ENCODE measurements around the gene RHBDL1. TPM values are rescaled to one million over a fixed set of nuclear protein-coding genes. Genes with fewer than 3 reads are reported as not detected.

Gene RHBDL1
- total and polyA plus RNA-seq, 9 of the 15 experiments (the other 6 are each of a cell fraction or from before 2014, with no cell fraction given): 0.03 to 5.6 (median 1.3) TPM; not detected in 1

DNA sequence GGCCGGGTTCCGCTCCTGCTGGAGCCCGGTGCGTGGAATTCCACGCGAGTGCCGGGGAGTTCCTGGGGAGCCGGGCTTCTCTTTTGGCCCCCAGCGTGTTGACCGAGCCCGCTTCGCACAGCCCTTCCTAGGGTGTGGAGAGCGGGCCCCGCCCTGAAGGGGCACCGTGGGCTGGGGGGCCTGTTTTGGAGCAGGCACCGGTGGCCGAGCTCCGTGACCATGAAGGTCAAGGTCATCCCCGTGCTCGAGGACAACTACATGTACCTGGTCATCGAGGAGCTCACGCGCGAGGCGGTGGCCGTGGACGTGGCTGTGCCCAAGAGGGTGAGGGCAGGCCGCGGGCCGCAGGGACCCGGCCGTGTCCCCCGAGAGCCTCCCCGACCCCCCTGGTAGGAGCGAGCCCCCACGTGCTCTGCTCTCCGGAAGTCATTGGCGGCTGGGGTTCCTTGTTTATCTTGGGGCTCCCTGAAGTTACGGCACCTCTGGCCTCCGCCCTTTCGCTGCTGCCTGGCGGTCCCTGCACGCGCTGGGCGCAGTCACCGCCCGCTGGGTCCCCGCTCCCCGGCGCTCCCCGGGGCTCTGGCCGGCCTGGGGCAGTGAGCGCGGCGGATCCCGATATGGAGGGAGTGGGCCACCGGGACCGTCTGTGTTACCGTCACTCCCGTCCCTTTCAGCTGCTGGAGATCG lies 52.0 kb downstream of the RHBDL1 start (continued):
- TF ChIP-seq CAMTA2 (CRISPR knock-in tag; conservative IDR thresholded peaks at IDR 0.05) (no peak), ZNF253 (CRISPR knock-in tag; conservative IDR thresholded peaks at IDR 0.05) (no peak), SETDB1 (IDR thresholded peaks at IDR 0.05; ENCODE audit: low read length) (no peak), HDAC1 (IDR thresholded peaks at IDR 0.05) (peak in 1 of 2 experiments; percentile 41; a peak in 2 of 4 replicates), ZNF395 (CRISPR knock-in tag; IDR thresholded peaks at IDR 0.05) (no peak; the same call in 1 of the 2 replicates)
- TF ChIP-seq, protein P1, sequence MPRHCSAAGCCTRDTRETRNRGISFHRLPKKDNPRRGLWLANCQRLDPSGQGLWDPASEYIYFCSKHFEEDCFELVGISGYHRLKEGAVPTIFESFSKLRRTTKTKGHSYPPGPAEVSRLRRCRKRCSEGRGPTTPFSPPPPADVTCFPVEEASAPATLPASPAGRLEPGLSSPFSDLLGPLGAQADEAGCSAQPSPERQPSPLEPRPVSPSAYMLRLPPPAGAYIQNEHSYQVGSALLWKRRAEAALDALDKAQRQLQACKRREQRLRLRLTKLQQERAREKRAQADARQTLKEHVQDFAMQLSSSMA (CRISPR knock-in tag; IDR thresholded peaks at IDR 0.05): no peak
- TF ChIP-seq, protein P2, sequence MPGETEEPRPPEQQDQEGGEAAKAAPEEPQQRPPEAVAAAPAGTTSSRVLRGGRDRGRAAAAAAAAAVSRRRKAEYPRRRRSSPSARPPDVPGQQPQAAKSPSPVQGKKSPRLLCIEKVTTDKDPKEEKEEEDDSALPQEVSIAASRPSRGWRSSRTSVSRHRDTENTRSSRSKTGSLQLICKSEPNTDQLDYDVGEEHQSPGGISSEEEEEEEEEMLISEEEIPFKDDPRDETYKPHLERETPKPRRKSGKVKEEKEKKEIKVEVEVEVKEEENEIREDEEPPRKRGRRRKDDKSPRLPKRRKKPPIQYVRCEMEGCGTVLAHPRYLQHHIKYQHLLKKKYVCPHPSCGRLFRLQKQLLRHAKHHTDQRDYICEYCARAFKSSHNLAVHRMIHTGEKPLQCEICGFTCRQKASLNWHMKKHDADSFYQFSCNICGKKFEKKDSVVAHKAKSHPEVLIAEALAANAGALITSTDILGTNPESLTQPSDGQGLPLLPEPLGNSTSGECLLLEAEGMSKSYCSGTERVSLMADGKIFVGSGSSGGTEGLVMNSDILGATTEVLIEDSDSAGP (CRISPR knock-in tag; IDR thresholded peaks at IDR 0.05): no peak

Other genes starting within 250 kb of the RHBDL1 start
Only the 7 nearest of the 23 such genes appear.
- 120 and 148 TPM in 2 replicates for gene MCRIP2, start 33.8 kb upstream of the RHBDL1 start, total RNA-seq (2014; rRNA removed)
- 3.4 and 6.3 TPM in 2 replicates for gene MCRIP2, start 33.8 kb upstream of the RHBDL1 start, total RNA-seq (2014; rRNA removed; fragmentation: Illumina TruSeq; extraction: Trizol)
- 55.8 and 56.1 TPM in 2 replicates for gene MCRIP2, start 33.8 kb upstream of the RHBDL1 start, total RNA-seq (2015; rRNA removed; fragmentation: Illumina TruSeq; extraction: Trizol)
- 110 and 124 TPM in 2 replicates for gene MCRIP2, start 33.8 kb upstream of the RHBDL1 start, total RNA-seq (2021)
- 35.2 and 47.4 TPM in 2 replicates for gene MCRIP2, start 33.8 kb upstream of the RHBDL1 start, polyA plus RNA-seq (2011; rRNA removed)
- 12.8 and 40.4 TPM in 2 replicates for gene MCRIP2, start 33.8 kb upstream of the RHBDL1 start, polyA plus RNA-seq (2014; fragmentation: Illumina TruSeq; extraction: Trizol)
- gene MCRIP2, start 33.8 kb upstream of the RHBDL1 start, polyA plus RNA-seq (2014; fragmentation: Nextera tagmentation; extraction: Ambion mirVana): 1 to 10 TPM in 1 of 2 experiments, under 1 TPM in 1; 0.80 to 3.5 TPM
- gene MCRIP2, start 33.8 kb upstream of the RHBDL1 start, polyA plus RNA-seq (2014; rRNA removed): 111 and 123 TPM in 2 replicates
- gene WDR90, start 26.3 kb upstream of the RHBDL1 start, total RNA-seq (2014; rRNA removed): 4.9 and 6.5 TPM in 2 replicates
- gene WDR90, start 26.3 kb upstream of the RHBDL1 start, total RNA-seq (2014; rRNA removed; fragmentation: Illumina TruSeq; extraction: Trizol): 0.80 and 1.3 TPM in 2 replicates
- 3.0 and 3.3 TPM in 2 replicates for gene WDR90, start 26.3 kb upstream of the RHBDL1 start, total RNA-seq (2015; rRNA removed; fragmentation: Illumina TruSeq; extraction: Trizol)
- gene WDR90, start 26.3 kb upstream of the RHBDL1 start, total RNA-seq (2021): 10.0 and 12.6 TPM in 2 replicates
- gene WDR90, start 26.3 kb upstream of the RHBDL1 start, polyA plus RNA-seq (2011; rRNA removed): 5.7 and 9.4 TPM in 2 replicates
- gene WDR90, start 26.3 kb upstream of the RHBDL1 start, polyA plus RNA-seq (2014; fragmentation: Illumina TruSeq; extraction: Trizol): 1.4 and 4.3 TPM in 2 replicates
- under 1 TPM; 0.44 to 0.46 TPM for gene WDR90, start 26.3 kb upstream of the RHBDL1 start, polyA plus RNA-seq (2014; fragmentation: Nextera tagmentation; extraction: Ambion mirVana)
- gene WDR90, start 26.3 kb upstream of the RHBDL1 start, polyA plus RNA-seq (2014; rRNA removed): 8.1 and 10.6 TPM in 2 replicates
- 116 and 158 TPM in 2 replicates for gene RHOT2, start 7.5 kb upstream of the RHBDL1 start, total RNA-seq (2014; rRNA removed)
- gene RHOT2, start 7.5 kb upstream of the RHBDL1 start, total RNA-seq (2014; rRNA removed; fragmentation: Illumina TruSeq; extraction: Trizol): 18.6 and 26.7 TPM in 2 replicates
- 83.6 and 87.9 TPM in 2 replicates for gene RHOT2, start 7.5 kb upstream of the RHBDL1 start, total RNA-seq (2015; rRNA removed; fragmentation: Illumina TruSeq; extraction: Trizol)
- 267 TPM in 2 replicates for gene RHOT2, start 7.5 kb upstream of the RHBDL1 start, total RNA-seq (2021)
- gene RHOT2, start 7.5 kb upstream of the RHBDL1 start, polyA plus RNA-seq (2011; rRNA removed): 118 and 173 TPM in 2 replicates
- gene RHOT2, start 7.5 kb upstream of the RHBDL1 start, polyA plus RNA-seq (2014; fragmentation: Illumina TruSeq; extraction: Trizol): 112 and 139 TPM in 2 replicates
- gene RHOT2, start 7.5 kb upstream of the RHBDL1 start, polyA plus RNA-seq (2014; fragmentation: Nextera tagmentation; extraction: Ambion mirVana): 1 to 10 TPM; 5.0 to 6.8 TPM
- 373 and 378 TPM in 2 replicates for gene RHOT2, start 7.5 kb upstream of the RHBDL1 start, polyA plus RNA-seq (2014; rRNA removed)
- 251 and 276 TPM in 2 replicates for gene STUB1, start 4.7 kb downstream of the RHBDL1 start, total RNA-seq (2014; rRNA removed)
- 65.4 and 88.2 TPM in 2 replicates for gene STUB1, start 4.7 kb downstream of the RHBDL1 start, total RNA-seq (2014; rRNA removed; fragmentation: Illumina TruSeq; extraction: Trizol)
- 147 and 168 TPM in 2 replicates for gene STUB1, start 4.7 kb downstream of the RHBDL1 start, total RNA-seq (2015; rRNA removed; fragmentation: Illumina TruSeq; extraction: Trizol)
- 191 and 213 TPM in 2 replicates for gene STUB1, start 4.7 kb downstream of the RHBDL1 start, total RNA-seq (2021)
- gene STUB1, start 4.7 kb downstream of the RHBDL1 start, polyA plus RNA-seq (2011; rRNA removed): 114 TPM in 2 replicates
- gene STUB1, start 4.7 kb downstream of the RHBDL1 start, polyA plus RNA-seq (2014; fragmentation: Illumina TruSeq; extraction: Trizol): 152 and 188 TPM in 2 replicates
- gene STUB1, start 4.7 kb downstream of the RHBDL1 start, polyA plus RNA-seq (2014; fragmentation: Nextera tagmentation; extraction: Ambion mirVana): 10 to 100 TPM; 10.6 to 27.7 TPM
- 193 and 200 TPM in 2 replicates for gene STUB1, start 4.7 kb downstream of the RHBDL1 start, polyA plus RNA-seq (2014; rRNA removed)
- gene JMJD8, start 8.7 kb downstream of the RHBDL1 start, total RNA-seq (2014; rRNA removed): 48.3 and 63.8 TPM in 2 replicates
- gene JMJD8, start 8.7 kb downstream of the RHBDL1 start, total RNA-seq (2014; rRNA removed; fragmentation: Illumina TruSeq; extraction: Trizol): 9.6 and 15.8 TPM in 2 replicates
- gene JMJD8, start 8.7 kb downstream of the RHBDL1 start, total RNA-seq (2015; rRNA removed; fragmentation: Illumina TruSeq; extraction: Trizol): 28.3 and 29.3 TPM in 2 replicates
- 50.6 and 56.6 TPM in 2 replicates for gene JMJD8, start 8.7 kb downstream of the RHBDL1 start, total RNA-seq (2021)
- gene JMJD8, start 8.7 kb downstream of the RHBDL1 start, polyA plus RNA-seq (2011; rRNA removed): 22.2 and 33.4 TPM in 2 replicates
- gene JMJD8, start 8.7 kb downstream of the RHBDL1 start, polyA plus RNA-seq (2014; fragmentation: Illumina TruSeq; extraction: Trizol): 43.3 and 47.9 TPM in 2 replicates
- 1 to 10 TPM; 1.2 to 2.3 TPM for gene JMJD8, start 8.7 kb downstream of the RHBDL1 start, polyA plus RNA-seq (2014; fragmentation: Nextera tagmentation; extraction: Ambion mirVana)
- 46.6 and 48.7 TPM in 2 replicates for gene JMJD8, start 8.7 kb downstream of the RHBDL1 start, polyA plus RNA-seq (2014; rRNA removed)
- 4.8 and 5.3 TPM in 2 replicates for gene WDR24, start 14.7 kb downstream of the RHBDL1 start, total RNA-seq (2014; rRNA removed)
- 0.70 and 1.2 TPM in 2 replicates for gene WDR24, start 14.7 kb downstream of the RHBDL1 start, total RNA-seq (2014; rRNA removed; fragmentation: Illumina TruSeq; extraction: Trizol)
- gene WDR24, start 14.7 kb downstream of the RHBDL1 start, total RNA-seq (2015; rRNA removed; fragmentation: Illumina TruSeq; extraction: Trizol): 3.4 and 5.1 TPM in 2 replicates
- 23.3 and 25.4 TPM in 2 replicates for gene WDR24, start 14.7 kb downstream of the RHBDL1 start, total RNA-seq (2021)
- 3.3 and 6.7 TPM in 2 replicates for gene WDR24, start 14.7 kb downstream of the RHBDL1 start, polyA plus RNA-seq (2011; rRNA removed)
- gene WDR24, start 14.7 kb downstream of the RHBDL1 start, polyA plus RNA-seq (2014; fragmentation: Illumina TruSeq; extraction: Trizol): 5.5 and 10.2 TPM in 2 replicates
- under 1 TPM; 0.08 to 0.11 TPM for gene WDR24, start 14.7 kb downstream of the RHBDL1 start, polyA plus RNA-seq (2014; fragmentation: Nextera tagmentation; extraction: Ambion mirVana)
- gene WDR24, start 14.7 kb downstream of the RHBDL1 start, polyA plus RNA-seq (2014; rRNA removed): 12.2 and 12.5 TPM in 2 replicates
- 2.2 and 2.7 TPM in 2 replicates for gene FBXL16, start 30.1 kb downstream of the RHBDL1 start, total RNA-seq (2014; rRNA removed)
- gene FBXL16, start 30.1 kb downstream of the RHBDL1 start, total RNA-seq (2014; rRNA removed; fragmentation: Illumina TruSeq; extraction: Trizol): 0.54 and 1.4 TPM in 2 replicates
- gene FBXL16, start 30.1 kb downstream of the RHBDL1 start, total RNA-seq (2015; rRNA removed; fragmentation: Illumina TruSeq; extraction: Trizol): 0.41 and 0.47 TPM in 2 replicates
- gene FBXL16, start 30.1 kb downstream of the RHBDL1 start, total RNA-seq (2021): 6.0 and 8.2 TPM in 2 replicates
- 1.7 and 3.0 TPM in 2 replicates for gene FBXL16, start 30.1 kb downstream of the RHBDL1 start, polyA plus RNA-seq (2011; rRNA removed)
- gene FBXL16, start 30.1 kb downstream of the RHBDL1 start, polyA plus RNA-seq (2014; fragmentation: Illumina TruSeq; extraction: Trizol): 1.9 and 25.4 TPM in 2 replicates
- under 1 TPM; 0.21 to 0.37 TPM for gene FBXL16, start 30.1 kb downstream of the RHBDL1 start, polyA plus RNA-seq (2014; fragmentation: Nextera tagmentation; extraction: Ambion mirVana)
- 3.1 and 3.3 TPM in 2 replicates for gene FBXL16, start 30.1 kb downstream of the RHBDL1 start, polyA plus RNA-seq (2014; rRNA removed)

Measured in K562 (cell line).